ENCODE measurements around the gene MACROH2A2. TPM values are rescaled to one million over a fixed set of nuclear protein-coding genes. Genes with fewer than 3 reads are reported as not detected.
"Not testable (repeated sequence)": the region's sequence is repeated elsewhere in the genome, so short reads cannot be mapped to it uniquely, and the experiment has no call there.

Gene MACROH2A2
- total RNA-seq, 2 experiments from 2014 or later, result 6.3 to 7.4 TPM

DNA sequence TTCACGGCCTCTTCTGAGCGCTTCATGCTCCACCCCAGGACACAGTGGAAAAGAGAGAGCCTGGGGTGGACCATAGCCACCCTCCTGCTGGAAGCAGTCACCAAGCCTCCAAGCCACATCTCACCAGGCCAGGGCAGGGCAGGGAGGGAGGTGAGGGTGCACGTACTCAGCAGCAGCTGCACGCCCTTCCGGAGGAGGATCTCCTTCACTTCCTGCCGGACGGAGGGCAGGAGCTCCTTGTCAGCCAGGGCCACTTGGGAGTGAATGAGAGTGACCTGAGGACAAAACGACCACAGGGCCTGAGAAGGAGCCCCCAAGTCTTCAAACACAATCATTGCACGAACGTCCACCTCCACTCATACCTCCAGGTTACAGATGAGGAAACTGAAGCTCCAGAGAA is 65.0 kb downstream of the MACROH2A2 start:
- no peak overlapping the region for H3K27ac Mint-ChIP-seq
- no peaks in the 10 kb centered on the region for H3K9me3 Mint-ChIP-seq (ENCODE audit: low read depth)
- DNase-seq (no peak), ATAC-seq (no peak)
- no peaks in the 10 kb centered on the region for H3K27me3 Mint-ChIP-seq
- H3K36me3 Mint-ChIP-seq, result peaks cover 18% of the 10 kb centered on the region
- peaks cover 6% of the 10 kb centered on the region for H3K4me1 Mint-ChIP-seq
- H3K4me3 Mint-ChIP-seq, result no peak overlapping the region
- CTCF ChIA-PET, result interaction anchor here (1.7 to 7.5 kb wide), 7 partner anchors 11 to 102 kb away, joined by 5 to 90 read pairs (median 15); partner anchors contain the start of gene TYSND1

DNA sequence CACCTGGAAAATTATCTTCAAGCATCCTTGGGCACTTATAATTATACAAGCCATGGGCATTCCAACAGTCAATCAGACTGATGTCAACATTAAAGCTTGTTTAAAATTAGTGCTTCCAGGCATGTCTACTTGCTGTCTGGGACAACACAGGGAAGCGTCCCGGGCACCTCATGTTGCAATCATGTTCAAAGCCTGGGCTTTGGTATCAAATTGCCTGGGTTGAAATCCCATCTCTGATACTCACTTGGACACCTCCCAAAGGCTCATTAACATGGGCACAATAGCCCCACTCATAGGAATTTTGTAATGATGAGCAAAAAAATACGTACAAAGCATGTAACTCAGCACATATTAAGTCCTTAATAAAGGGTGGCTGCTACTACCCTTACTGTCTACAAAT is 65.5 kb downstream of the MACROH2A2 start:
- no peak overlapping the region for H3K4me3 Mint-ChIP-seq
- H3K4me1 Mint-ChIP-seq, result peaks cover 6% of the 10 kb centered on the region
- CTCF ChIA-PET, result interaction anchor here (0.9 to 7.5 kb wide), 7 partner anchors 9 to 246 kb away, joined by 3 to 90 read pairs (median 5); partner anchors contain the start of gene TYSND1
- no peak overlapping the region for H3K27ac Mint-ChIP-seq
- no peaks in the 10 kb centered on the region for H3K27me3 Mint-ChIP-seq
- DNase-seq (no peak), ATAC-seq (no peak)
- peaks cover 16% of the 10 kb centered on the region for H3K36me3 Mint-ChIP-seq
- H3K9me3 Mint-ChIP-seq (ENCODE audit: low read depth), result no peaks in the 10 kb centered on the region

DNA sequence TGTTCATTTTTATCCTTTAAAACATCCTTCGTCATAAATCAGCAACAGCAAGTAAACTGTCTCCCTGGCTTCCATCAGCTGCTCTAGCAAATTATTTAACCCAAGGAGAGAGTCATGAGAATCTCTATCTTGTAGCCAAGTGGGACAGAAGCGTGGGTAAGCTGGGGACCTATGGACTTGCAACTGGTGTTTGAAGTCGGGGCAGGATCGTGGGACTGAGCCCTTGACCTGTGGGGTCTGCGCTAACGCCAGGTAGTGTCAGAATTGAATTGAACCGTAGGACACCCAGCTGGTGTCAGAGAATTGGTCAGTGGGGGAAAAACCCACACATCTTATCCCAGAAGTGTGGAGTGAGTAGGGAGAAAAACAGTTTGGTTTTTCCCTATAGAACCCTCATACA is 66.6 kb downstream of the MACROH2A2 start:
- no peaks in the 10 kb centered on the region for H3K9me3 Mint-ChIP-seq (ENCODE audit: low read depth)
- peaks cover 11% of the 10 kb centered on the region for H3K36me3 Mint-ChIP-seq
- ATAC-seq (no peak), DNase-seq (no peak)
- H3K27me3 Mint-ChIP-seq, result no peaks in the 10 kb centered on the region
- no peak overlapping the region for H3K4me3 Mint-ChIP-seq
- CTCF ChIA-PET, result interaction anchor here (0.9 to 7.5 kb wide), 6 partner anchors 8 to 245 kb away, joined by 3 to 90 read pairs (median 4); partner anchors contain the start of gene TYSND1
- H3K4me1 Mint-ChIP-seq, result peaks cover 7% of the 10 kb centered on the region
- no peak overlapping the region for H3K27ac Mint-ChIP-seq

DNA sequence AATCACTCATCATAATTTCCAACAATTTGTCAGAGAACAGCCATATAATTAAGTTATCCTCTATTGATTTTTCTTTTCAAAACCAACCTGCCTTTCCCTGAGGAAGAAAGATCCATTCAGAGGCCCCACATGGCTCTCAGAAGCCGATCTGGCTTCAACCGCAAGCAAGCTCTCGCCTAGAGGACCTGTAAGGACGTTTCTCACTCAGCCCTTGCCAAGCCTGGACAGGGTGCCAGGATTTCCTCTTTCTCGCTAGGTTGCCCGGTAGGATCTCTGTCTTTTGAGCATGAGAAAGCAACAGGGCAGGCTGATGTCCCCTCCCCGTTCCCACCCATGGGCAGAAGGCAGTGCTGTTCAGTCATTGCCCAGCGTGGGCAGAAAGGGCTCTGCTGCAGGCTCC is 67.0 kb downstream of the MACROH2A2 start:
- Mint-ChIP-seq H3K4me3 (no peak overlapping the region), H3K9me3 (ENCODE audit: low read depth) (no peaks in the 10 kb centered on the region), H3K36me3 (peaks cover 10% of the 10 kb centered on the region), H3K27me3 (no peaks in the 10 kb centered on the region), H3K27ac (no peak overlapping the region), H3K4me1 (peaks cover 11% of the 10 kb centered on the region)
- no peak for DNase-seq
- no peak for ATAC-seq
- CTCF ChIA-PET, result interaction anchor here (7.5 kb wide), 1 partner anchor 25 kb away, joined by 90 read pairs; no protein-coding TSS in a partner anchor

DNA sequence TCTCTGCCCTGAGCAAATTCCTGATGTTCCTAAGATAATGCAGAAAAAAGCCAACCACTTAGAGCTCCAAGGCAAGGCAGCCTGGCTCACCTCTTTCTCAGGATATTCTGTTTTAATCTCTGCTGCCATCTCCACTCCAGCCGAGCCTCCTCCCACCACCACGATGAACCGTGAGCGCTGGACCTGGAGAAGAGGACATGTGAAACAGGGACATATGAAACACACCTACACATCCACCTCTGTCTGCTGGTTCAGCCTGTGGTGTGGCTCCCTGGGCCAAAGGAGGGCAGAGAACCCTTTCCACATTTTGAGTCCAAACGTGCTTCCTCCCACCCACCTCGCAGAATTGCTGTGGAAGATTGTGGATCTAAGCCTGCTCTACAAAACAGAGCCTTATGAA is 67.8 kb downstream of the MACROH2A2 start:
- DNase-seq (no peak), ATAC-seq (no peak)
- CTCF ChIA-PET, result interaction anchor here (1.3 kb wide), 1 partner anchor 13 kb away, joined by 4 read pairs; no protein-coding TSS in a partner anchor
- Mint-ChIP-seq H3K36me3 (peaks cover 12% of the 10 kb centered on the region), H3K4me3 (no peak overlapping the region), H3K27me3 (no peaks in the 10 kb centered on the region), H3K4me1 (peaks cover 13% of the 10 kb centered on the region), H3K9me3 (ENCODE audit: low read depth) (no peaks in the 10 kb centered on the region), H3K27ac (no peak overlapping the region)

DNA sequence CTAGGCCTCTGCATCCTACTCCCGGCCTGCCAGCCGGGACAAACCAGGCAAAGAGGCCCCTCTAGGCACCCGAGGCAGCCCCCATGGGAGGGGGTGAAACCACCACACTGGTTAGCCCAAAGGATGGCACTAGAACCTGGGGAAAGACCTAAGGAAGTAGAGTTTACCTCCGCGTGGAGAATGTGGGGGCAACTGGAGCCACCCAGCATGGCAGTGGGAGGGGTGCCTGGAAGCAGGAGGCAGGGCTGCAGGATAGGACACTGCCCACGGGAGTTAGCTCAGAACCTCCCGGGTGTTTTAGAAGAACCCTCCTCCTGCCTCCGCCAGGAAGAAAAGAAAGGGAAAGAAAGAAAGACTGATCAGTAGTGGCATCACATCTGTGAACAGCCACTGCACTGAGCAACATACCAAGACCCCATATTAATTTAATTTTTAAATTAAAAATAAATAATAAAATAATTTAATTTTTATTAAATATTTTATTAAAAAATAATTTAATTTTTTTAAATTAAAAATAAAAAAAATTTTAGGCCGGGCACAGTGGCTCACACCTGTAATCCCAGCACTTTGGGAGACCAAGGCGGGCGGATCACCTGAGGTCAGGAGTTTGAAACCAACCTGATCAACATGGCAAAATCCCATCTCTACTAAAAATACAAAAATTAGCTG is 68.8 kb downstream of the MACROH2A2 start:
- peaks cover 12% of the 10 kb centered on the region for H3K36me3 Mint-ChIP-seq
- DNase-seq (no peak), ATAC-seq (no peak)
- H3K27ac Mint-ChIP-seq, result no peak overlapping the region
- no peaks in the 10 kb centered on the region for H3K9me3 Mint-ChIP-seq (ENCODE audit: low read depth)
- H3K4me1 Mint-ChIP-seq, result peaks cover 10% of the 10 kb centered on the region
- H3K4me3 Mint-ChIP-seq, result no peak overlapping the region
- CTCF ChIA-PET, result interaction anchor here (1.3 to 1.6 kb wide), 2 partner anchors 14 to 15 kb away, joined by 4 read pairs; no protein-coding TSS in a partner anchor
- no peaks in the 10 kb centered on the region for H3K27me3 Mint-ChIP-seq

DNA sequence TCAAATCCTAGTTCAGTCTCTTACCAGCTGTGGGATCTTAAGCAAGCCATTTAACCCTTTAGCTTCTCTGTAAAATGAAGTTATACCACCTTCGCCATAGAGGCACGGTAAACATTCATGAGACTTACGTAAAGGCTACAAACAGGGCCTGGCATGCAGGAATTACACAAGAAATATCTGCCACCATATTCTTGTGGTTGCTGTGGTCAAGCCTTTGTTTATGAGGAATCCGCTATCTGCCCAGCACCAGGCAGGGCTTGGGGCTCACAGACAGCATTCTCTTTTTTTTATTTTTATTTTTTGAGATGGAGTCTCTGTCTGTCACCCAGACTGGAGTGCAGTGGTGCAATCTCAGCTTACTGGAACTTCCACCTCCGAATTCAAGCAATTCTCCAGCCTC is 70.1 kb downstream of the MACROH2A2 start:
- Mint-ChIP-seq H3K9me3 (ENCODE audit: low read depth) (no peaks in the 10 kb centered on the region), H3K4me1 (peaks cover 10% of the 10 kb centered on the region), H3K27ac (no peak overlapping the region), H3K36me3 (peaks cover 12% of the 10 kb centered on the region), H3K27me3 (no peaks in the 10 kb centered on the region), H3K4me3 (no peak overlapping the region)
- DNase-seq, result no peak
- no peak for ATAC-seq
- CTCF ChIA-PET, result interaction anchor here (1.0 to 1.6 kb wide), 3 partner anchors 14 to 242 kb away, joined by 3 to 4 read pairs (median 4); no protein-coding TSS in a partner anchor

DNA sequence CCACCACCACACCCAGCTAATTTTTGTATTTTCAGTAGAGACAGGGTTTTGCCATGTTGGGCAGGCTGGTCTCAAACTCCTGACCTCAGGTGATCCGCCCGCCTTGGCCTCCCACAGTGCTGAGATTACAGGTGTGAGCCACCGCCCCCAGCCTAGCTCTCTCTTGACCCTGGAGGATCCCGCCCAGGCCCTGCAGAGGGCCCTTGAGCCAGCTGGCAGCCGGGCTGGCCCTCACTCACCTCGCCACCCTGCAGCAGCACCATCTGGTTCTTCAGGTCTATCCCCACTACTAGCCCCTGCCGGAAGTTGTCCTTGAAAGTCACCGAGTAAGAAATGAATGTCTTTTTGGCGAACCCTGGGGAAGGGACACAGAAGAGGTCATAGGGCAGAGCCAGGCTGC is 70.5 kb downstream of the MACROH2A2 start:
- H3K27me3 Mint-ChIP-seq; H3K27ac Mint-ChIP-seq; H3K4me3 Mint-ChIP-seq; ATAC-seq; DNase-seq; H3K9me3 Mint-ChIP-seq (ENCODE audit: low read depth): not testable (repeated sequence)
- peaks cover 12% of the 10 kb centered on the region for H3K36me3 Mint-ChIP-seq
- CTCF ChIA-PET, result interaction anchor here (1.0 to 1.6 kb wide), 3 partner anchors 13 to 241 kb away, joined by 3 to 4 read pairs (median 4); no protein-coding TSS in a partner anchor
- H3K4me1 Mint-ChIP-seq, result peaks cover 10% of the 10 kb centered on the region

DNA sequence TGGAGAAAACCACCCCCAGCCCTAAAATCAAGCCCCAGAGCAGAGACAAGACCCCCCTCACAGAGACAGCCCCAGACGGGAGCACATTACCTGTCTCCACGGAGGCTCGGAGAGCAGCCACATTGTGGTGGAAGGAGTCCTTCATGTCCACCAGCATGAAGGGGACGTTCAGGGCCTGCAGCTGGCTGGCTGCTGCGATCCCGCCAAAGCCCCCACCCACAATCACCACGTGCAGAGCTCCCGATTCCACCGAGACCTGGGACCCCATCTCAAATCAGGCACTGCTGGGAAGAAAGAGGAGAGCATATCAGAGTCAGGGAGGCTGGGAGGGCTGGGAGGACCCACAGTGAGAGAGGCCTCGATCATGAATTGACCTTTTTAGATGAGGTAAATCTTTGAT is 71.2 kb downstream of the MACROH2A2 start:
- DNase-seq (no peak), ATAC-seq (no peak)
- H3K4me1 Mint-ChIP-seq, result peaks cover 10% of the 10 kb centered on the region
- no peaks in the 10 kb centered on the region for H3K27me3 Mint-ChIP-seq
- H3K9me3 Mint-ChIP-seq (ENCODE audit: low read depth), result no peaks in the 10 kb centered on the region
- H3K36me3 Mint-ChIP-seq, result peaks cover 12% of the 10 kb centered on the region
- CTCF ChIA-PET, result interaction anchor here (1.1 to 3.0 kb wide), 2 partner anchors 8 to 240 kb away, joined by 3 to 19 read pairs; no protein-coding TSS in a partner anchor
- no peak overlapping the region for H3K27ac Mint-ChIP-seq
- no peak overlapping the region for H3K4me3 Mint-ChIP-seq

DNA sequence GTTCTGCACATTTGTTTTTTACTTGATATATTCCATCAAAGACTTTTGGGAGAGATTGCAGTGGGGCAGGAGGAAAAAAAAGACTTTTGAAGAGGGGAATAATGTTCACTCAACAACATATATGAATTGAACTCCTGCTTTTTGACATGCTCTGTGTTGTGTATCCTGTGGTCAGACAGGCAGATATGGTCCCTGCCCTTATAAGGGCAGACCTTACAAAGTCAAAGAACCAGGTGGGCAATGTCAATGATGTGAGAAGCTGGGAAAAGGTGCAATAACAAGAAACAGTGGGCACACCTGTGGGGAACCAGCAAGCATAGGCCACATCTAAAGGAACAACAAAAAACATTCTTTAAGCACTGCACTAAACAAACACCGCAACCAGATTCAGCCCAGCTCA is 71.8 kb downstream of the MACROH2A2 start:
- no peak for DNase-seq
- Mint-ChIP-seq H3K4me1 (peaks cover 10% of the 10 kb centered on the region), H3K27ac (no peak overlapping the region), H3K4me3 (no peak overlapping the region), H3K36me3 (peaks cover 12% of the 10 kb centered on the region), H3K27me3 (no peaks in the 10 kb centered on the region), H3K9me3 (ENCODE audit: low read depth) (no peaks in the 10 kb centered on the region)
- CTCF ChIA-PET, result interaction anchor here (0.6 to 3.0 kb wide), 2 partner anchors 9 to 32 kb away, joined by 3 to 19 read pairs; no protein-coding TSS in a partner anchor
- no peak for ATAC-seq

DNA sequence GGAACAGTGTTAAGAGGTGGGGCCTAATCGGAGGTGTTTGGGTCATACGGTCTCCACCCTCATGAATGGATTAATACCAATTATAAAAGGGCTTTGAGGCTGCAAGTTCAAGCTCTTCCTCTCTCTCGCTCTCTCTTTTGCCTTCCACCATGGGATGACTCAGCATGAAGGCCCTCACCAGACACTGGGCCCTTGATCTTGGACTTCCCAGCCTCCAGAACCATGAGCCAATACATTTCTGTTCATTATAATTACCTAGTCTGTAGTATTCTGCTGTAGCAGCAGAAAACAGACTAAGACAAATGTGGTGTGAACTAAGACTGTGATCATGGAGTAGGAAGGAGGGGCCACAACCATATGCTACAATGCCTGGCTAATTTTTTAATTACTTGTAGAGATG is 72.3 kb downstream of the MACROH2A2 start:
- Mint-ChIP-seq H3K27ac (peak overlapping the region; percentile 48), H3K9me3 (ENCODE audit: low read depth) (no peaks in the 10 kb centered on the region), H3K36me3 (peaks cover 12% of the 10 kb centered on the region), H3K4me1 (peaks cover 10% of the 10 kb centered on the region), H3K27me3 (no peaks in the 10 kb centered on the region), H3K4me3 (no peak overlapping the region)
- no peak for ATAC-seq
- no peak for DNase-seq
- CTCF ChIA-PET, result interaction anchor here (0.6 to 3.0 kb wide), 2 partner anchors 9 to 32 kb away, joined by 3 to 19 read pairs; no protein-coding TSS in a partner anchor

DNA sequence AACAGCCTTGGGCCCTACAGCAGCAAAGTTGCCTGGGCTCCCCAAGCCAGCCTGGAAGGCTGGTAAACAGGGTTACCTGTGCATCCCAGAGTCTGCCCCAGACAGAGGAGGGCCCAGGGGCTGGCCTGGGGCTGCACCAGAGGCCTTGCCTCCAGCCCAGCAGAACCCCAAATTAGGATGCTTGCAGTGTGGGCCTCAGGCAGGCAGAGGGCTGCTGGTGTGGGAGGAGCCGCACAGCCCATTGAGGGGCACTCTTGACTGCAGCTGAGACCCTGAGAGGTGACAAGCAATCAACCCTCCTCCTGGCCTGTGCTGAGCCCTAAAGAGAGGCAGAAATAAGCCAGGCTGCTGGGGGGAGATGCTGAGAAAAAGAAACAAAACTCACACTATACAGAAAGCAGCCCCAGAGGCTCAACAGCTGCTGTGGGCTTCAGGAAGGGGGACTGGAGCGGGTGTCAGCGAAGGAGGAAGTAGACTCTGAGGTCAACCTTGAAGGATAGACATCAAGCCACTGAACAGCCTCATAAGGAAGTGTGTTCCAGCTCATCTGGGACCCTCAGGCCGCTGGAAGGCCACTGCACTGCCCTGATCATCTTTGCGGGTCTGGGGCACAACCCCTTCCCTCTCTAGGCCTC is 73.4 kb downstream of the MACROH2A2 start:
- H3K4me1 Mint-ChIP-seq, result peaks cover 19% of the 10 kb centered on the region
- H3K36me3 Mint-ChIP-seq, result peaks cover 9% of the 10 kb centered on the region
- ATAC-seq (no peak), DNase-seq (no peak)
- no peaks in the 10 kb centered on the region for H3K27me3 Mint-ChIP-seq
- CTCF ChIA-PET, result interaction anchor here (1.8 to 3.0 kb wide), 2 partner anchors 11 to 20 kb away, joined by 10 to 19 read pairs; partner anchors contain the start of gene TYSND1
- H3K4me3 Mint-ChIP-seq, result no peak overlapping the region
- H3K9me3 Mint-ChIP-seq (ENCODE audit: low read depth), result no peaks in the 10 kb centered on the region
- H3K27ac Mint-ChIP-seq, result no peak overlapping the region

DNA sequence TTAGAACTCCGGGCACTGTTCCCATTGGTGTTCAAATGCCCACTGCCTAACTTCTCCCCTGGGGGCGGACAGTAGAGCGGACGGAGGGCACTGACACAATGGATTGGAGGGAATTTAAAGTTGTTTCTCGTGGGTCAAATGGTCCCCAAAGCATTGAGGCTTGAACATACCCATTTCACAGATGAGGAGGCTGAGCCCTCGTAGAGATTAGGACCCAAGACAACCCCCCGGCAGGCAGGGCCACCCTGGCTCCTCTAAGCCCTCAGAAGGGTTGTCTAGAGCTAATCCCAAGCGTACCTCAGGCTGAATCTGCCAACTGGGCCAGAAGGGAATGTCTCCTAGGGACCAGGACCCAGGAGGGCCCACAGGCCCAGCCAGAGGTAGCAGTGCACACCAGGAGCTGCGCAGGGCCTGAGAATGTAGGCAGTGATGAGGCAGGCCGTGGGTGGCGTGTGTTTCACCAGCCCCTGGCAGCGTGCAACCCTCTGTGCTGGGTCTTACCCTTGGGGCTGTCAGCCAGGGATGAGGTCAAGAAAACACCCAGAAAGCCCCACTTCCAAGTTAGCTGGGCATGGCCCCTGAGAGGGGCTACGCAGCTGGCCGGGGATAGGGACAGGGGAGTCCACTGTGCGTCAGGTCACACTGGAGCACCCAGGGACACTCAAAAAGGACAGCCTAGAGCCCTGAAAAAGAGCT is 74.2 kb downstream of the MACROH2A2 start:
- H3K27me3 Mint-ChIP-seq, result no peaks in the 10 kb centered on the region
- DNase-seq (no peak), ATAC-seq (no peak)
- no peak overlapping the region for H3K4me3 Mint-ChIP-seq
- H3K27ac Mint-ChIP-seq, result no peak overlapping the region
- H3K36me3 Mint-ChIP-seq, result peaks cover 7% of the 10 kb centered on the region
- H3K4me1 Mint-ChIP-seq, result peaks cover 27% of the 10 kb centered on the region
- CTCF ChIA-PET, result interaction anchor here (0.8 to 3.0 kb wide), 3 partner anchors 8 to 19 kb away, joined by 3 to 19 read pairs (median 10); partner anchors contain the start of gene TYSND1
- H3K9me3 Mint-ChIP-seq (ENCODE audit: low read depth), result no peaks in the 10 kb centered on the region

Data from activated CD8-positive, alpha-beta memory T cell treated with anti-CD3 and anti-CD28 coated beads, Interleukin-2, amount 10 ng/mL, durations not matched to agents 7 days and 5 days (primary cell).